ENCODE results near the gene RETSAT.
A peak's percentile ranks its signal among the peaks of the same experiment; 100 is the strongest.
"Not testable (repeated sequence)": the region's sequence is repeated elsewhere in the genome, so short reads cannot be mapped to it uniquely, and the experiment has no call there.

RETSAT gene

DNA sequence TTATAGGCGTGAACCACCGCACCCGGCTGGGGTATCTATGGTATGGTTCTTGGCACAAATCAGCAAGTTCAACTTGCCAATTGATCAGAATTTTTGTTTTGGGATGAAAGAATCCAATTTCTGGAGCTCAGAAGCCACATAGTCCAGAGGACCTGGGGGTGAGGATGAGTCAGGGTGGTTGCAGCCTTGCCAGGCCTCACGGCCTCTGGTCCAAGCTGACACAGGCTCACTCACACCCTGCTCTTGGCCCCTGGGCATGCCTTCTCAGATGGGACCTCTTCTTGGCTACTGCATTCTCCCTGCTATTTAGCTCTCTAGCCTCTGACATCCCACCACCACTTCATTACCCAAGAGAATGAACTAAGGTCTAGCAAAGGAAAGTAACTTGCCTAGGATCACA, 39.5 kb upstream of the RETSAT start:
- DNase-seq (ENCODE audit: low read depth) = no peak
- TF ChIP-seq, protein P1, sequence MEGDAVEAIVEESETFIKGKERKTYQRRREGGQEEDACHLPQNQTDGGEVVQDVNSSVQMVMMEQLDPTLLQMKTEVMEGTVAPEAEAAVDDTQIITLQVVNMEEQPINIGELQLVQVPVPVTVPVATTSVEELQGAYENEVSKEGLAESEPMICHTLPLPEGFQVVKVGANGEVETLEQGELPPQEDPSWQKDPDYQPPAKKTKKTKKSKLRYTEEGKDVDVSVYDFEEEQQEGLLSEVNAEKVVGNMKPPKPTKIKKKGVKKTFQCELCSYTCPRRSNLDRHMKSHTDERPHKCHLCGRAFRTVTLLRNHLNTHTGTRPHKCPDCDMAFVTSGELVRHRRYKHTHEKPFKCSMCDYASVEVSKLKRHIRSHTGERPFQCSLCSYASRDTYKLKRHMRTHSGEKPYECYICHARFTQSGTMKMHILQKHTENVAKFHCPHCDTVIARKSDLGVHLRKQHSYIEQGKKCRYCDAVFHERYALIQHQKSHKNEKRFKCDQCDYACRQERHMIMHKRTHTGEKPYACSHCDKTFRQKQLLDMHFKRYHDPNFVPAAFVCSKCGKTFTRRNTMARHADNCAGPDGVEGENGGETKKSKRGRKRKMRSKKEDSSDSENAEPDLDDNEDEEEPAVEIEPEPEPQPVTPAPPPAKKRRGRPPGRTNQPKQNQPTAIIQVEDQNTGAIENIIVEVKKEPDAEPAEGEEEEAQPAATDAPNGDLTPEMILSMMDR (IDR thresholded peaks at IDR 0.05; ENCODE audit: insufficient read depth, low read depth, low read length, missing control alignments) = no peak
- no peak overlapping the region for H3K4me3 ChIP-seq (ENCODE audit: low read length)

DNA sequence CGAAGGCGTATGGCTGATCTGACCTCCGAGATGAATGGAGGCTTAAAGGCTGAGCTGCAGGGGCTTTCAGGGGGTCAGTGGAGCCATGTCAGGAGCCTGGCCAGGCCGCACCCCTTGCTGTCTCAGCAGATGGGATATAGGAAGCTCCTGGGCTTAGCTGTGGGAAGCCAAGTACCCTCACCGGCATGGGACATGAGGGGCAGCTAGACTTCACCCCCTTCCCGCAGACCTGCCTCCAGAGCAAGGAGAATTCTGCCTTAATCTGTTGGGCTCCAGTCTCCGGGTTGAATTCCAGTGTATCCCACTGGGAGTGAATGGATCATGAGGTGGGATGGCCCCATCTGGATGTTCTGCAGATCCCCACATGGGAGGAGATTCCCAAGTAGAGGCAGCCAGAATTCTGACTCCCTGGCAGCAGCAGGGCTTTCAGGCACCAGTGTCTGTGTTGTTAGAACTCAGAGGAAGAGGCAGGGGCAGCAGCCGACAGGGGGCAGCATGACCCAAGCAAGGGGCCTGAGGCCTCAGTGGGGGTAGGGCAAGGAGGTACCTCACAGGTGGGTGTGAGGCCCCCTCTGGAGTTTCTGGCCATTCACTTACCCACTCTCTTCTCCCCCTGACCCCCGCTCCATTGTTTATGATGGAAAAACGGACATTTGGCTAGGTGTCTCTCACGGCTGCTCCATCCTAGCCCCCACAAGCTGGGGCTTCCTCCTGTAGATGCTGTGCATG, 36.8 kb upstream of the RETSAT start:
- DNase-seq (ENCODE audit: low read depth) = peak; percentile 60
- H3K4me3 ChIP-seq (ENCODE audit: low read length) = no peak overlapping the region
- TF ChIP-seq, protein P1 (IDR thresholded peaks at IDR 0.05; ENCODE audit: insufficient read depth, low read depth, low read length, missing control alignments) = peak; percentile 71

DNA sequence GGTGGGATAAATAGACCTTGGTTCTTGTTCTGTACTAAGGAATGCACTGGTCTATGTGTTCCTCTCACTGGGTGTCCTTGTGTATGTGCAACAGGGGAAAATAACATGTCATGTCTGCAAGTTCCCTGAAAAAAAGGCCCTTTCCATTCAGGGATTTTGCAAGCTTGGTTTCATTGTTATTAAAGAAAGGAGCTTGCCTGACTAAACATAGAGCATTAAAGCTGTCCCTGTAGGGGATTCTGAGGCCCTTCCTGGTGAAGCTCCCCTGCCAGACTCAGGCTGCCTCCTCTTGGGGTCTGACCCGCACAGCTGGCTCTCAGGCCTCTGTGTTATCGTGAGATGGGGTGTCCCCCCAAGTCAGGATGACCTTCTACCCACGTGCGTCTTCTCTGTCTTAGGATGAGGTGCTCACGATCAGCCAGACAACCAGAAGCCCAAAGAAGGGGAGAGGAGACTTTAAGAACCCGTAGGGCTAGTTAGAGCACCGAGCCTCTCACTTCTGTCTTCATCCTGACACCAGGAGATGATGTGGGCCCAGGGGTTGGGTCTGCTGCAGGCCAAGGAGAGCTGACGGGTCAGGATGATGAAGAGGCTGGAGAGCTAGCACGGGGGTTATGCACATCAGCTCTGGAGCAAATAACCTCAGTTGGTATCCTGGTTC, 34.7 kb upstream of the RETSAT start:
- H3K4me3 ChIP-seq (ENCODE audit: low read length) = no peak overlapping the region
- TF ChIP-seq, protein P1 (IDR thresholded peaks at IDR 0.05; ENCODE audit: insufficient read depth, low read depth, low read length, missing control alignments) = no peak
- DNase-seq (ENCODE audit: low read depth) = no peak

GRCh38 chr2:85387754-85388153, 33.4 kb upstream of the RETSAT start:
- no peak overlapping the region for H3K4me3 ChIP-seq (ENCODE audit: low read length)
- TF ChIP-seq, protein P1 (IDR thresholded peaks at IDR 0.05; ENCODE audit: insufficient read depth, low read depth, low read length, missing control alignments) = no peak
- DNase-seq (ENCODE audit: low read depth) = no peak

GRCh38 chr2:85385746-85386145, 31.4 kb upstream of the RETSAT start:
- TF ChIP-seq, protein P1 (IDR thresholded peaks at IDR 0.05; ENCODE audit: insufficient read depth, low read depth, low read length, missing control alignments) = no peak
- DNase-seq (ENCODE audit: low read depth) = no peak
- H3K4me3 ChIP-seq (ENCODE audit: low read length) = no peak overlapping the region

DNA sequence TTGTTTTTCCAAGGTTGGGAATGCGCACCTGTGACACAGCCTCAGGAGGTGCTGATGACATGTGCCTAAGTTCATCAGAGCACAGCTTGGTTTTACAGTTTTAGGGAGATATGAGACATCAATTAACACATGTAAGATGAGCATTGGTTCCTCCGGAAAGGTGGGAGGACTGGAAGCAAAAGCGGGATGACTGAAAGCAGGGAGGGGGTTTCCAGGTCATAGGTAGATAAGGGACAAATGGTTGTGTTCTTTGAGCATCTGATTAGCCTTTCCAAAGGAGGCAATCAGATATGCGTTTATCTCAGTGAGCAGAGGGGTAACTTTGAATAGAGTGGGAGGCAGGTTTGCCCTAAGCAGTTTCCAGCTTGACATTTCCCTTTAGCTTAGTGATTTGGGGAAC, 29.5 kb upstream of the RETSAT start:
- TF ChIP-seq, protein P1 (IDR thresholded peaks at IDR 0.05; ENCODE audit: insufficient read depth, low read depth, low read length, missing control alignments) = no peak
- H3K4me3 ChIP-seq (ENCODE audit: low read length) = no peak overlapping the region
- no peak for DNase-seq (ENCODE audit: low read depth)

GRCh38 chr2:85383151-85383550, 28.8 kb upstream of the RETSAT start:
- H3K4me3 ChIP-seq (ENCODE audit: low read length) = not testable (repeated sequence)
- DNase-seq (ENCODE audit: low read depth) = peak; percentile 29
